ENCODE results near the gene WWC2.

WWC2 gene

GRCh38 chr4:183362916-183363542 lies 264.0 kb downstream of the WWC2 start:
- TF ChIP-seq POLR2A (IDR thresholded peaks at IDR 0.05; ENCODE audit: extremely low read depth, insufficient read length) (no peak), MAX (IDR thresholded peaks at IDR 0.05; ENCODE audit: low read depth, low read length) (no peak), MYC (IDR thresholded peaks at IDR 0.05; ENCODE audit: low read depth, low read length) (no peak), CTCF (IDR thresholded peaks at IDR 0.05; ENCODE audit: low read depth, low read length) (no peak)
- no peak for DNase-seq (ENCODE audit: low read depth)
- H3K4me3 ChIP-seq (ENCODE audit: low read depth, low read length): no peak overlapping the region

GRCh38 chr4:183364025-183364424 lies 265.0 kb downstream of the WWC2 start:
- H3K4me3 ChIP-seq (ENCODE audit: low read depth, low read length): no peak overlapping the region
- TF ChIP-seq POLR2A (IDR thresholded peaks at IDR 0.05; ENCODE audit: extremely low read depth, insufficient read length): no peak
- TF ChIP-seq CTCF (IDR thresholded peaks at IDR 0.05; ENCODE audit: low read depth, low read length): no peak
- TF ChIP-seq MYC (IDR thresholded peaks at IDR 0.05; ENCODE audit: low read depth, low read length): no peak
- TF ChIP-seq MAX (IDR thresholded peaks at IDR 0.05; ENCODE audit: low read depth, low read length): no peak
- DNase-seq (ENCODE audit: low read depth): no peak

- no peak for DNase-seq (ENCODE audit: low read depth)
- H3K4me3 ChIP-seq (ENCODE audit: low read depth, low read length): no peak overlapping the region
- TF ChIP-seq MAX (IDR thresholded peaks at IDR 0.05; ENCODE audit: low read depth, low read length) (no peak), MYC (IDR thresholded peaks at IDR 0.05; ENCODE audit: low read depth, low read length) (no peak)
Observed at GRCh38 chr4:183366206-183366835, 267.3 kb downstream of the WWC2 start.

GRCh38 chr4:183369073-183369472 lies 270.0 kb downstream of the WWC2 start:
- H3K4me3 ChIP-seq (ENCODE audit: low read depth, low read length): no peak overlapping the region
- TF ChIP-seq MYC (IDR thresholded peaks at IDR 0.05; ENCODE audit: low read depth, low read length) (no peak), POLR2A (IDR thresholded peaks at IDR 0.05; ENCODE audit: extremely low read depth, insufficient read length) (no peak), MAX (IDR thresholded peaks at IDR 0.05; ENCODE audit: low read depth, low read length) (no peak), CTCF (IDR thresholded peaks at IDR 0.05; ENCODE audit: low read depth, low read length) (no peak)

More at GRCh38 chr4:183369073-183369472, 270.0 kb downstream of the WWC2 start:
- DNase-seq (ENCODE audit: low read depth): no peak

Data from NB4 (cell line).